ENCODE results near the gene CD6. TPM values are rescaled to one million over a fixed set of nuclear protein-coding genes. Genes with fewer than 3 reads are reported as not detected.

CD6 gene
- total and polyA plus RNA-seq, 10 donors: 10.9 to 47.6 (median 21.2) TPM

- H3K27ac ChIP-seq: peak overlapping the region in 1 of 8 donors; percentile 76
- intact Hi-C loops (cut with DNase I; ENCODE audit: low total_unique reads): no loop called here
- peaks cover 6 to 38% (median 23%) of the 10 kb centered on the region in 6 donors for H3K4me1 ChIP-seq
- peaks cover 0 to 64% (median under 1%) of the 10 kb centered on the region in 6 donors for H3K36me3 ChIP-seq
- TF ChIP-seq POLR2A (IDR thresholded peaks at IDR 0.05) (no peak), CTCF (IDR thresholded peaks at IDR 0.05 in 8 of 11, conservative IDR thresholded peaks at IDR 0.05 in 3 of 11) (no peak), POLR2AphosphoS5 (IDR thresholded peaks at IDR 0.05) (no peak)
- no peak for DNase-seq
- WGBS, 5 donors: 78 to 92% (median 89%) methylated on average over 6 of the region's 6 CpGs
- H3K27me3 ChIP-seq (replicated peaks in 1 of 7): peaks cover 0 to 9% (median 0%) of the 10 kb centered on the region in 7 donors
- no peaks in the 10 kb centered on the region for H3K9me3 ChIP-seq
- no peak overlapping the region for H3K4me3 ChIP-seq
Observed at GRCh38 chr11:61012737-61013215, 41.3 kb downstream of the CD6 start.

- intact Hi-C loops (cut with DNase I; ENCODE audit: low total_unique reads): no loop called here
Observed at GRCh38 chr11:61018059-61018458, 46.6 kb downstream of the CD6 start.

GRCh38 chr11:61019037-61019831 lies 47.8 kb downstream of the CD6 start:
- peaks cover 0 to 45% (median 2%) of the 10 kb centered on the region in 6 donors for H3K36me3 ChIP-seq
- no peaks in the 10 kb centered on the region for H3K9me3 ChIP-seq
- intact Hi-C loops (cut with DNase I; ENCODE audit: low total_unique reads): no loop called here
- no peak overlapping the region for H3K27ac ChIP-seq
- peaks cover 14 to 40% (median 28%) of the 10 kb centered on the region in 6 donors for H3K4me1 ChIP-seq
- H3K4me3 ChIP-seq: no peak overlapping the region
- 89 to 90% (median 90%) methylated on average over 10 to 19 of the region's 19 CpGs for WGBS, 5 donors
- no peak for TF ChIP-seq POLR2A (IDR thresholded peaks at IDR 0.05)
- no peak for TF ChIP-seq CTCF (IDR thresholded peaks at IDR 0.05 in 8 of 11, conservative IDR thresholded peaks at IDR 0.05 in 3 of 11)
- peak in 1 of 3 donors; percentile 8 for TF ChIP-seq POLR2AphosphoS5 (IDR thresholded peaks at IDR 0.05)
- peaks cover 0 to 9% (median 0%) of the 10 kb centered on the region in 7 donors for H3K27me3 ChIP-seq (replicated peaks in 1 of 7)
- no peak for DNase-seq

More at GRCh38 chr11:61018059-61018458, 46.6 kb downstream of the CD6 start:
- 78 to 93% (median 88%) methylated on average over 6 to 7 of the region's 7 CpGs for WGBS, 5 donors
- Histone ChIP-seq H3K9me3 (no peaks in the 10 kb centered on the region), H3K36me3 (peaks cover 0 to 51% (median 2%) of the 10 kb centered on the region in 6 donors), H3K4me1 (peaks cover 14 to 32% (median 21%) of the 10 kb centered on the region in 6 donors), H3K4me3 (no peak overlapping the region), H3K27ac (no peak overlapping the region), H3K27me3 (replicated peaks in 1 of 7) (peaks cover 0 to 9% (median 0%) of the 10 kb centered on the region in 7 donors)
- TF ChIP-seq POLR2A (IDR thresholded peaks at IDR 0.05) (no peak), CTCF (IDR thresholded peaks at IDR 0.05 in 8 of 11, conservative IDR thresholded peaks at IDR 0.05 in 3 of 11) (no peak), POLR2AphosphoS5 (IDR thresholded peaks at IDR 0.05) (no peak)
- DNase-seq: no peak

GRCh38 chr11:61019832-61020405 lies 48.4 kb downstream of the CD6 start:
- Histone ChIP-seq H3K4me1 (peaks cover 14 to 40% (median 28%) of the 10 kb centered on the region in 6 donors), H3K4me3 (no peak overlapping the region), H3K36me3 (peaks cover 0 to 45% (median 2%) of the 10 kb centered on the region in 6 donors), H3K9me3 (no peaks in the 10 kb centered on the region), H3K27ac (no peak overlapping the region), H3K27me3 (replicated peaks in 1 of 7) (peaks cover 0 to 9% (median 0%) of the 10 kb centered on the region in 7 donors)
- no peak for DNase-seq
- TF ChIP-seq CTCF (IDR thresholded peaks at IDR 0.05 in 8 of 11, conservative IDR thresholded peaks at IDR 0.05 in 3 of 11) (no peak), POLR2AphosphoS5 (IDR thresholded peaks at IDR 0.05) (no peak), POLR2A (IDR thresholded peaks at IDR 0.05) (no peak)
- intact Hi-C loops (cut with DNase I; ENCODE audit: low total_unique reads): no loop called here
- WGBS, 5 donors: 91 to 94% (median 92%) methylated on average over 6 to 9 of the region's 9 CpGs
